ENCODE data around the gene PCDH10. TPM values are rescaled to one million over a fixed set of nuclear protein-coding genes. Genes with fewer than 3 reads are reported as not detected.
A peak's percentile ranks its signal among the peaks of the same experiment; 100 is the strongest.

PCDH10 gene
- total and polyA plus RNA-seq, 2 donors (not counting 3 experiments of a cell fraction or from before 2014, with no cell fraction given) = 56.5 to 91.0 TPM

DNA sequence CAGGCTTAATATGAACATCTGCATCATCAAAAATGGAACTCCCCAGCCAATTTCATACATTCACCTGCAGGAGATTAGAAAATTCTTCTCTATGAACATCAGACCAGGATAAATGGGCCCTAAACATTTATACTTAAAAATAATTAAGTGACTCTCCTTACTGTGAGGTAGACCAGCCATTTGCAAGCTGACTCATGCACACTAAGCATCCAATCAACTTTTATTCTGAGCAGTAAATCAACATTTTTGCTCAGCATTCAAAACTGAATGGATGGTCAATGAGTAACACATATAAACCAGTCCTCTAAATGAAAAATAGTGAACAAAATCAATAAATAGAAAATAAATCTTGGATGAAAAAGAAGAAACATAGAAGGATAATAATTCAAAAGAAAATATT is 19.9 kb upstream of the PCDH10 start:
- FAIRE-seq = no peak
- intact Hi-C loops (cut with micrococcal nuclease) (no loop called here), dilution Hi-C loops (cut with MboI; ENCODE audit: extremely low pct_ligation_motif_present, low sequenced_read_pairs) (no loop called here)
- Histone ChIP-seq H3K27me3 (ENCODE audit: control insufficient read depth in 2 of 2, insufficient read depth in 2 of 2, low read length in 2 of 2) (no peaks in the 10 kb centered on the region), H2AFZ (ENCODE audit: low read depth, low read length) (no peak overlapping the region), H3K4me2 (ENCODE audit: insufficient read depth, low read length) (no peak overlapping the region), H3K36me3 (ENCODE audit: control insufficient read depth in 2 of 2, extremely low read depth in 1 of 2, insufficient read depth in 2 of 2, low read length in 2 of 2) (no peaks in the 10 kb centered on the region), H3K4me1 (ENCODE audit: control insufficient read depth, extremely low read depth, insufficient read depth, low read length) (peaks cover 17% of the 10 kb centered on the region), H4K20me1 (replicated peaks; ENCODE audit: control insufficient read depth, extremely low read depth, insufficient read depth, low read length) (no peaks in the 10 kb centered on the region), H3K9me1 (replicated peaks; ENCODE audit: control insufficient read depth, extremely low read depth, insufficient read depth, low read length) (no peaks in the 10 kb centered on the region), H3K79me2 (ENCODE audit: control insufficient read depth, insufficient read depth, low read length) (no peaks in the 10 kb centered on the region), H3K9me3 (replicated peaks; ENCODE audit: control insufficient read depth, insufficient read depth, low read length) (no peaks in the 10 kb centered on the region), H3K27ac (ENCODE audit: insufficient read depth, low read depth, low read length) (no peak overlapping the region), H3K9ac (replicated peaks; ENCODE audit: extremely low read depth, insufficient read depth, low read length) (no peak overlapping the region), H3K4me3 (replicated peaks in 1 of 3; ENCODE audit: insufficient read depth in 1 of 3, low read depth in 1 of 3, low read length in 3 of 3) (no peak overlapping the region)
- BruUV-seq (replicated peaks) = no TSS peak
- TF ChIP-seq, protein P1, sequence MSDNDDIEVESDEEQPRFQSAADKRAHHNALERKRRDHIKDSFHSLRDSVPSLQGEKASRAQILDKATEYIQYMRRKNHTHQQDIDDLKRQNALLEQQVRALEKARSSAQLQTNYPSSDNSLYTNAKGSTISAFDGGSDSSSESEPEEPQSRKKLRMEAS (IDR thresholded peaks at IDR 0.05; ENCODE audit: insufficient read depth, insufficient read length) = no peak
- peak; percentile 24 for TF ChIP-seq FOS (IDR thresholded peaks at IDR 0.05; ENCODE audit: borderline replicate concordance, insufficient read depth, low read length)
- POLR2A ChIA-PET = no interaction called here
- CTCF ChIA-PET = interaction anchor here (1.9 to 2.0 kb wide), 2 partner anchors 8 to 17 kb away, joined by 7 to 11 read pairs; no protein-coding TSS in a partner anchor
- no peak for DNase-seq (ENCODE audit: low read depth, low spot score)

GRCh38 chr4:133130171-133130570 is 18.9 kb upstream of the PCDH10 start:
- dilution Hi-C loops (cut with MboI; ENCODE audit: extremely low pct_ligation_motif_present, low sequenced_read_pairs) (no loop called here), intact Hi-C loops (cut with micrococcal nuclease) (loop anchor here (1.0 to 5.0 kb wide), 4 partner anchors 18 to 488 kb away; no protein-coding TSS in a partner anchor)
- Histone ChIP-seq H3K9ac (replicated peaks; ENCODE audit: extremely low read depth, insufficient read depth, low read length) (peak overlapping the region; percentile 42), H3K4me3 (replicated peaks in 1 of 3; ENCODE audit: insufficient read depth in 1 of 3, low read depth in 1 of 3, low read length in 3 of 3) (no peak overlapping the region), H4K20me1 (replicated peaks; ENCODE audit: control insufficient read depth, extremely low read depth, insufficient read depth, low read length) (no peaks in the 10 kb centered on the region), H3K9me1 (replicated peaks; ENCODE audit: control insufficient read depth, extremely low read depth, insufficient read depth, low read length) (no peaks in the 10 kb centered on the region), H3K4me1 (ENCODE audit: control insufficient read depth, extremely low read depth, insufficient read depth, low read length) (peaks cover 17% of the 10 kb centered on the region), H3K9me3 (replicated peaks; ENCODE audit: control insufficient read depth, insufficient read depth, low read length) (no peaks in the 10 kb centered on the region), H2AFZ (ENCODE audit: low read depth, low read length) (peak overlapping the region; percentile 76), H3K36me3 (ENCODE audit: control insufficient read depth in 2 of 2, extremely low read depth in 1 of 2, insufficient read depth in 2 of 2, low read length in 2 of 2) (no peaks in the 10 kb centered on the region), H3K27me3 (ENCODE audit: control insufficient read depth in 2 of 2, insufficient read depth in 2 of 2, low read length in 2 of 2) (no peaks in the 10 kb centered on the region), H3K4me2 (ENCODE audit: insufficient read depth, low read length) (peak overlapping the region; percentile 71), H3K27ac (ENCODE audit: insufficient read depth, low read depth, low read length) (peak overlapping the region; percentile 50), H3K79me2 (ENCODE audit: control insufficient read depth, insufficient read depth, low read length) (no peaks in the 10 kb centered on the region)
- FAIRE-seq = peak; percentile 72
- BruUV-seq (replicated peaks) = no TSS peak
- TF ChIP-seq FOS (IDR thresholded peaks at IDR 0.05; ENCODE audit: borderline replicate concordance, insufficient read depth, low read length) (peak; percentile 44), MYC (IDR thresholded peaks at IDR 0.05; ENCODE audit: low read depth, low read length) (no peak), JUN (IDR thresholded peaks at IDR 0.05; ENCODE audit: borderline replicate concordance, insufficient read depth, insufficient read length, low read depth) (peak; percentile 1), POLR2AphosphoS5 (IDR thresholded peaks at IDR 0.05; ENCODE audit: insufficient read depth, low read depth, low read length) (peak; percentile 39), EZH2 (IDR thresholded peaks at IDR 0.05; ENCODE audit: borderline replicate concordance, low read depth, low read length, severe bottlenecking) (no peak), POLR2A (IDR thresholded peaks at IDR 0.05; ENCODE audit: low read depth, low read length) (no peak), CTCF (IDR thresholded peaks at IDR 0.05; ENCODE audit: extremely low read depth in 1 of 2, insufficient read depth in 1 of 2, low read depth in 1 of 2, low read length in 2 of 2) (no peak), GATA2 (IDR thresholded peaks at IDR 0.05; ENCODE audit: insufficient read depth, insufficient read length, low read depth, low read length) (peak; percentile 70)
- TF ChIP-seq, protein P1 (IDR thresholded peaks at IDR 0.05; ENCODE audit: insufficient read depth, insufficient read length) = no peak
- ChIA-PET POLR2A (interaction anchor here (0.6 to 1.4 kb wide), 3 partner anchors 13 to 19 kb away, joined by 3 to 6 read pairs (median 4); partner anchors contain the start of gene PCDH10), CTCF (interaction anchor here (0.8 to 1.7 kb wide), 6 partner anchors 11 to 138 kb away, joined by 3 to 23 read pairs (median 4); no protein-coding TSS in a partner anchor)
- peak; percentile 80 for DNase-seq (ENCODE audit: low read depth, low spot score)

All from endothelial cell of umbilical vein (primary cell).